Colonic mucosa (tissue), 4 donors: ENCODE data around the gene ZNF772. TPM values are rescaled to one million over a fixed set of nuclear protein-coding genes. Genes with fewer than 3 reads are reported as not detected.

Source experiments
- DNase-seq: peaks from one replicate; pipeline ENCODE4 v3.0.0-alpha.2; 2020
- H3K27ac ChIP-seq: fragments of 200-600 bp; one replicate; pipeline ENCODE4 v1.8.0; 2021
- H3K27me3 ChIP-seq: fragments of 200-600 bp; one replicate; pipeline ENCODE4 v1.8.0; 2021
- H3K36me3 ChIP-seq: fragments of 200-600 bp; one replicate; pipeline ENCODE4 v1.8.0; 2021
- H3K4me1 ChIP-seq: fragments of 200-600 bp; one replicate; pipeline ENCODE4 v1.8.0; 2021; ENCODE audit warnings: mild to moderate bottlenecking
- H3K4me3 ChIP-seq: fragments of 200-600 bp; one replicate; pipeline ENCODE4 v1.8.0; 2021
- H3K9ac ChIP-seq, 2 donors: one replicate each; pipeline ENCODE4 v1.7.0; 2013; ENCODE audit warnings: control low read depth in 2 of 2, low read depth in 2 of 2, low read length in 2 of 2
- H3K9me3 ChIP-seq: fragments of 200-600 bp; one replicate; pipeline ENCODE4 v1.8.0; 2021
- CTCF ChIP-seq: fragments of 200-600 bp; IDR thresholded peaks from one replicate; pipeline ENCODE4 v1.8.0; 2022; ENCODE audit warnings: antibody characterized with exemption, mild to moderate bottlenecking
- intact Hi-C: fragments of 100-400 bp; cut with DNase I; formaldehyde crosslinking; loops from one replicate; pipeline ENCODE4 v1.14.1; 2022
- total RNA-seq, 2 donors: library from RNA; stranded (reverse); fragmentation: NEBNext Ultra II Directional in 1 of 2; extraction: Animal tissue kit (Norgen Biotek cat#: 25700) in 1 of 2; gene quantifications; one replicate each; pipeline ENCODE4 v1.2.1, GENCODE V29; 2021
- donor health status: healthy.
- donor health status: DM: no; HTN: no; CAD: no.
- donor health status: DM: no; HTN: no; CAD: no.

ZNF772 gene
- total RNA-seq, 2 donors from 2014 or later = 3.5 to 5.3 TPM

DNA sequence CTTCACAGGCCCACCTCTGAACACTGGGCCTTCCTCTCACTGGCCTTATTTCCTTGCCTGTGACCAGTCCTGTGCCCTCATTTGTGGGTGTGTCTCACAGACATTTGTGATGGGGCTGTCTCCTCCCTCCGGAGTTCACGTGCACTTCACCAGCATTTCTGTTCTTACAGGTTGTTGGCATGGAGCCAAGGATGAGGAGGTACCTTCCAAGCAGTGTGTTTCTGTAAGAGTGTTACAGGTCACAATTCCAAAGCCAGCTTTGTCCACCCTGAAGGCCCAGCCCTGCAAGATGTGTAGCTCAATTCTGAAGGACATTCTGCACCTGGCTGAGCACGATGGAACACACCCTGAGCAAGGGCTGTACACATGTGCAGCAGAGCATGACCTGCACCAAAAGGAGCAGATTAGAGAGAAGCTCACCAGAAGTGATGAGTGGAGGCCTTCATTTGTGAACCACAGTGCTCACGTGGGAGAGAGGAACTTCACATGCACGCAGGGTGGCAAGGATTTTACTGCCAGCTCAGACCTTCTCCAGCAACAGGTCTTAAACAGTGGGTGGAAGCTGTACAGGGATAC lies 34.2 kb downstream of the ZNF772 start:
- DNase-seq = no peak
- intact Hi-C loops = no loop called here

DNA sequence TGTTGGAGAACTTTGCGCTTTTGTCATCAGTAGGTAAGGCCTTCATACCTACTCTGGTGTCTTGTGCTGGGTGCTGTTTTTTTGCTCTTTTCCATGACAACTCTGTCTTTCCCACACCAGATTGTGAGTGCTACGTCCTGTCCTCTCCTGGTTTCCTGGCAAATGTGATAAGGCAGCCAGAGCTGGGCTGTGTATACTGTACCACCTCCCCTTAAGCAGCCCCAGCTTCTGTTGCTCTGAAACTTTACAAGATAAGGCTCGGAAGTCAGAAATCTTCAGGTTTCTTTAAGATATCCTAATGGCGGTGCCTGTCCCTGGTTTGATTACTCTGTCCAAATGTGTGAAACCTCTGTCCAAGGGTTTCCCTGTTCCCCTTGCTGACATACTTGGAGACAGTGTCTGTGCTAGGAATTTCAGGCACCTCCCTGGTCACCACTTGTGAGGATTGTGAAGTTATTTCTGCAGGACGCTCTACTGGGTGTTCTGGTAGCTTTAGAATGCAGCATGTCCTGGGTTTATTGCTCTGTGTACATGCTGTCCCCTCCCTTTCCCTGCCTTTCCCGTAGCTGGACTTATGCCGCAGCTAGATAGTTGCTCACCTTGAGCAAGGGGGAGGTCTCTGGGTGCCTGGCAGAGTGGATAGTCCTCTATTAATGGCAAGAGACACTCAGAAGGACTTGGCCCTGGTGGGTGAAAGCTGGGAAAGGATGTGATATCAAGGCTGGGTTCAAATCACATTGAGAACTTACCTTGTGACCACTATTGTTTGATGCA lies 35.2 kb downstream of the ZNF772 start:
- peaks cover 12% of the 10 kb centered on the region for H3K36me3 ChIP-seq
- TF ChIP-seq CTCF = no peak
- H3K27me3 ChIP-seq = no peaks in the 10 kb centered on the region
- no peak overlapping the region for H3K4me3 ChIP-seq
- intact Hi-C loops = no loop called here
- no peak overlapping the region for H3K27ac ChIP-seq
- H3K4me1 ChIP-seq = no peaks in the 10 kb centered on the region
- no peak overlapping the region for H3K9ac ChIP-seq
- DNase-seq = no peak
- peaks cover 11% of the 10 kb centered on the region for H3K9me3 ChIP-seq

More for the DNA sequence above, 34.2 kb downstream of the ZNF772 start:
- Histone ChIP-seq H3K27me3 (no peaks in the 10 kb centered on the region), H3K27ac (no peak overlapping the region), H3K4me3 (no peak overlapping the region), H3K4me1 (no peaks in the 10 kb centered on the region), H3K9me3 (peaks cover 11% of the 10 kb centered on the region), H3K9ac (no peak overlapping the region), H3K36me3 (peaks cover 12% of the 10 kb centered on the region)
- TF ChIP-seq CTCF = no peak

GRCh38 chr19:57438925-57439324 lies 38.4 kb downstream of the ZNF772 start:
- Histone ChIP-seq H3K27ac (no peak overlapping the region), H3K4me3 (no peak overlapping the region), H3K9ac (no peak overlapping the region), H3K4me1 (no peaks in the 10 kb centered on the region), H3K9me3 (peaks cover 6% of the 10 kb centered on the region), H3K36me3 (peaks cover 6% of the 10 kb centered on the region), H3K27me3 (no peaks in the 10 kb centered on the region)
- DNase-seq = no peak
- intact Hi-C loops = no loop called here
- no peak for TF ChIP-seq CTCF

GRCh38 chr19:57437931-57438330 lies 39.4 kb downstream of the ZNF772 start:
- no peak for TF ChIP-seq CTCF

GRCh38 chr19:57436417-57436816 lies 40.9 kb downstream of the ZNF772 start:
- Histone ChIP-seq H3K9me3 (no peaks in the 10 kb centered on the region), H3K4me3 (no peak overlapping the region), H3K9ac (peak overlapping the region in 1 of 2 donors; percentile 73), H3K27ac (no peak overlapping the region), H3K4me1 (no peaks in the 10 kb centered on the region), H3K36me3 (no peaks in the 10 kb centered on the region), H3K27me3 (no peaks in the 10 kb centered on the region)
- TF ChIP-seq CTCF = no peak
- intact Hi-C loops = no loop called here
- DNase-seq = no peak

More at GRCh38 chr19:57437931-57438330, 39.4 kb downstream of the ZNF772 start:
- Histone ChIP-seq H3K9me3 (no peaks in the 10 kb centered on the region), H3K9ac (no peak overlapping the region), H3K36me3 (no peaks in the 10 kb centered on the region), H3K27me3 (no peaks in the 10 kb centered on the region), H3K4me3 (no peak overlapping the region), H3K4me1 (no peaks in the 10 kb centered on the region), H3K27ac (no peak overlapping the region)
- DNase-seq = no peak
- intact Hi-C loops = no loop called here
